ENCODE data around the gene ELOB.

- TF ChIP-seq POLR2A (IDR thresholded peaks at IDR 0.05): no peak
- no peak for TF ChIP-seq CTCF (IDR thresholded peaks at IDR 0.05)
Measured at GRCh38 chr16:2819179-2819938, 42.3 kb upstream of the ELOB start.
